Activated CD8-positive, alpha-beta memory T cell treated with anti-CD3 and anti-CD28 coated beads for 1 hour (primary cell): ENCODE results near the gene SLC25A48.

Experiments used
- DNase-seq, 2 donors: peaks; one replicate each; pipeline ENCODE4 v3.0.0-alpha.2; 2020; ENCODE audit warnings: low read depth in 1 of 2; ENCODE audit errors: extremely low read depth in 1 of 2

The SLC25A48 gene

DNA sequence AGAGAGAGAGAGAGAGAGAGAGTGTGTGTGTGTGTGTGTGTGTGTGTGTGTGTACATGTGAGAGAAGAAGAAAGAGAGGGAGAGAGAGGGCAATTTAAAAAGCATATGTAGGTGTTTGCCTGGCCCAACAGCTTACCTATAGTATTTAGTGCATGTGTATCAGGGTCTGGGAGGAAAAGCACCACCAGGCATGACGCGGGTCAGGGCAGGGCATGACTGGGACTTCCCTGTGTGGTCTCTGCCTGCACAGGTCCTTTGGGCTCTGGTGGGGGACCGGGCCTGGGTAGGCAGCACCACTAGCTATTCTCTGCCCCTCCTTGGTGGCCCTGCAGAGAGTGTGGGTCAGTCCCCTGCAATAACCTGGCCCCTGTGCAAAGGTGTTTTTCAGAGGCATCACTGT lies 45.1 kb downstream of the SLC25A48 start:
- no peak for DNase-seq

GRCh38 chr5:135880278-135880677 lies 45.8 kb downstream of the SLC25A48 start:
- DNase-seq, result no peak

- no peak for DNase-seq
Observed at GRCh38 chr5:135880801-135881200, 46.3 kb downstream of the SLC25A48 start.

DNA sequence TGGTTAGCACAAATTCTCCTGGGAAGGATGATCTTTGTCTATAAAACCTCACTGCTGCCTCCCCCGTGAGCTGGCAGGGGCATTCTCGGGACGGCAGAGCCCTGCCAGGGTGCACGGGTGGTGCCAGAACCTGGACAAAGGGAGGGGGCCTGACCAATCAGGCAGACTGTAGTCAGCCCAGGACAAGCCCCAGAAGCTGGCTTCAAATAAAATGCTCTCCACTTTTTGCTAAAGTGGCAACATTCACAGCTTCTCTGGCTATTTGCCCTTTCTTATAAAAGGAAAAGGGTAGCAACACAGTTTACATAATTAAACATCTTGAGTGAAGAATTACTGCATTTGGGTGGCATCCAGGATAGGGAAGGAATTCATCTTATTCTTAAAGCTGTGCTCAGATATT lies 46.8 kb downstream of the SLC25A48 start:
- DNase-seq, result no peak

DNA sequence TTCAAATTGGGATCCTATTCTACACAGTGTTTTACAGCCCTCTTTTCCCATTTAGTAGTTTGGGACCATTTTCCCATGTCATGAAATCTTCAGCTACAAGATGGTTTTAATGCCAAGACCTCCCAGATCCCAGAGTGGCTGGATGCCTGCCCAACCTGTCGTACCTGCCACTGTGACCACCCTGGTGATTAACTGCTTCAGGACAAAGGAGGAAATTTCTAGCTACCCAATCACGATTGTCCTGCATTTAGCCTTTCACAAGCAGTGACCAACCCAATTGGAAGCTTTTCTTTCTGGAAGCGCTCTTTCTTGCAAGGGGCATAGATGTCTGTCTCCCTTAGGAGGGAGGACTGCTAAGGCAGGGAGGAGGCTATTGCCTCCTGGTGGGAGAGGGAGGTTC lies 47.4 kb downstream of the SLC25A48 start:
- DNase-seq, result no peak

GRCh38 chr5:135883026-135883425 lies 48.6 kb downstream of the SLC25A48 start:
- no peak for DNase-seq

- DNase-seq, result no peak
Observed at GRCh38 chr5:135883441-135883840, 49.0 kb downstream of the SLC25A48 start.

- DNase-seq, result no peak
Observed at GRCh38 chr5:135885031-135885430, 50.6 kb downstream of the SLC25A48 start.

- DNase-seq, result no peak
Observed at GRCh38 chr5:135886136-135886535, 51.7 kb downstream of the SLC25A48 start.

DNA sequence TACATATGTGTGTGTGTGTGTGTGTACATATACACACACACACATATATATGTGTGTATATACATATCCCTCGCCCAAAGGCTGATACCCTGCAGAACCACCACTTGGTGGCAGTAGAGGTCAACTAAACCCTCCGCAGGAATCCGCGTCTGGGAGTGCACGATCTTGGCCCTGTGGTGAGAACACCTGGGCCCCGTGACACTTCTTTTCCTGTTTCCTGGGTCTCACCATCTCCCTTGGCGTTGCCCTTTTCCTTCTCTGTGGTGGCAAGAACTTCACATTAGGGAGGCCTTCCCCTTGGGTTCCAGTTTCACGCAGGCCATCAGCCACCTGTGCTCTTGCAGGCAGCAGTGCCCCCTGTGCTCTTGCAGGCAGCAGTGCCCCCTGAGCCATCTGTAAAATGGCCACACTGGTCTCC lies 53.0 kb downstream of the SLC25A48 start:
- DNase-seq, result peak in 1 of 2 donors; percentile 24

DNA sequence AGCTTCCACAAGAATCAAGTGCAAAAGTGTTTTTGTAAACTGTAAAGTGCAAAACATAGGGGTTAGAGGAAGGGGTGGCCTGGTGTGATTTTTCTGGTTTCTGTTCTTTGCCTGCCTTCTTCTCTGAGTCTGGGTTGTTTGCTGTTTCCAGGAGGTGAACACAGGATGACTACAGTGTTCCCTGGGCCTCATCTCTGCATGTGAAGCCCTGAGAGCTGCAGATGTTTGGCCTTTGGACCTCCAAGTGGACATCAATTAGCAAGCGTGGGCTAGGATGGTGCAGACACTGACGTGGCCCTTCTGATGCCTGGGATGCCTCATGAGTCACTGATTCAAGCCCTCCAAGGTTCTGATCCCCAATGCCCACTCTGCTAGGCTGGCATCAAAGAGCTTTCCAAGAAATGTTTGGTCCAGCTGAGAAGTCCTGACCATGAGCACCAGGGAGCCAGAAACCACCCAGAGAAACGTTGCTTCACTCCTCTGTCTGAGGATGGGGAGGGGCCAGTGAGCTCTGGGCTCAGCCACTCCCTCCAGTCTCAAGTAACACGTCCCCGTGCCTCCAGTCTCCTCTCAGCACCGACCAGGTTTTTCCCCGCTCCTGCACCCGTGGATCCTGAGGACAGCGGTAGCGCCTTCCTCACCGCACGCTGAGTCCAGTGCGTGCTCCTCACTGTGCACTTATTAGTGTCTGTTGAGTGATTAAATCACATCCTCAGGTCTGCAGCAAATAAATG lies 53.6 kb downstream of the SLC25A48 start:
- DNase-seq, result no peak

- no peak for DNase-seq
Observed at GRCh38 chr5:135890296-135890695, 55.8 kb downstream of the SLC25A48 start.

DNA sequence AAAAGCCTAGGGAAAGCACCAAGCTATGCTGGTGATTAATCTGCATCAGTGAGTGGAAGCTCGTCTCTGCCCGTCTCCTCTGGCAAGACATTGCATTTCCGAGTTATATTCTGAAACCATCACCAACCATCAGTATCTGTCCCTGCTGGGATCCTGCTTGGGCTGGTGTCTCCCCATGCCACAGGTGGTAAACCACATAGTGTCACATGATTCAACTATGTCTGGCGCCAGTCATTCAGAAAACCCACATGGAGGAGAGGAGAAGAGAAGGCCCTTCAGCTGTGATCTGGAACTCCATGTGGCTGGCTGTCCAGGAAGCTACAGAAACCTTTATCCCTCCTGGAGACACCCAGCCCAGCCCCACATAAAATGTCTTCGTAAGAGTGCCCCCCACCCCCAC lies 56.4 kb downstream of the SLC25A48 start:
- DNase-seq, result no peak

DNA sequence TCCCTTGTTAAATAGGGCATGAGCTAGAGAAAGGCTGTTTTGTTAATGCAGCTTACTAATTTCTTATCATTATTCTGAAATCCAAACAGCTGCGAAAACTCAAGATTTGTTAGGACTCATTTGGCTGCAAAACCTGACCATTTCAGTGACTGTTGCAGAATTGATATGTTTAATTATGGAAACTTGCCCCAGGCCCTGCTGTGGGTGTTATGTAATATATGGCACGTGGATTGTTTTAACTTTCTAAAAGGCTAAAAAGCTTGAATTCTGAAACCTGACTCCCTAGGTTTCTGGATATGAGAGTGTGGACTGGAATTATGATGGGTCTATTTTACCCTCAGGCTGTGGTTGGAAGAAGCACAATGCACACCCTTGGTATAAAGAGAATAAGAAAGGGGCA lies 56.8 kb downstream of the SLC25A48 start:
- no peak for DNase-seq

- DNase-seq, result no peak
Observed at GRCh38 chr5:135891791-135892190, 57.3 kb downstream of the SLC25A48 start.

DNA sequence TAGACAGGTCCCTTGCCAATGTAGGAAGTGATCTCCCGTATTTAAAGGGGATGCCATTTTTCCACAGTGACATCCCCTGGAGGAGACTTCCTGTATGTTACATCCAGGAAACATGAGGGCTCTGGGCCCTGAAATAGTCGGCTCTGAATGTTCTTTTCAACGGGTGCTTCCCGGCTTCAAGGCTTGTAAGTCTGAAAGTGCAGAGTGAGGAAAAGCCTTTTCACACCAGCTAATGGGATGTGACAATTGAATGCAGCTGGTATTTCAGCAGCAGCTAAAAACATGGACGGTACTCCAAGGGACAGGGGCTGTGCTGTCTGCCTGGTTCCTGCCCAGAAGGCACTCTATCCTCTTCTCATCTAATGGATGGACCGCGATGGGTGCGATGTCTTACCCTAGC lies 59.8 kb downstream of the SLC25A48 start:
- no peak for DNase-seq

DNA sequence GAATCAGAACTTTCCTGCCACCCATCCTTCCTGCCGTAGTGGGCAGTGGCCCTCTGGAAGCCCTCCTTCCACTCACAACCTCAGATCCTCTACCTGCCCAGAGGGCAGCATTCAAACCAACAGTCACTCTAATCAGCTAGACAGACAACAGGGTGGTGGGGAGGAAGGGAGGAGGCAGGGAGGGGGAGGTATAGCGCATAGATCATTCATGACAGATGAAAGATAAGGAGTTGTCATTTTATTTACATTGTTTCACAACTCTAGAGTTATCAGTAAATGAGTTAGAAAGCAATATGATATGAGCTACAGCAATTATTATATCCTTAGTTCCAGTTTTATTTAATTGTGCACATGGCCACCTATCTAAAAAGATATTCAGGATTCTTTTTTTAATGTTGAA lies 60.3 kb downstream of the SLC25A48 start:
- DNase-seq, result no peak

DNA sequence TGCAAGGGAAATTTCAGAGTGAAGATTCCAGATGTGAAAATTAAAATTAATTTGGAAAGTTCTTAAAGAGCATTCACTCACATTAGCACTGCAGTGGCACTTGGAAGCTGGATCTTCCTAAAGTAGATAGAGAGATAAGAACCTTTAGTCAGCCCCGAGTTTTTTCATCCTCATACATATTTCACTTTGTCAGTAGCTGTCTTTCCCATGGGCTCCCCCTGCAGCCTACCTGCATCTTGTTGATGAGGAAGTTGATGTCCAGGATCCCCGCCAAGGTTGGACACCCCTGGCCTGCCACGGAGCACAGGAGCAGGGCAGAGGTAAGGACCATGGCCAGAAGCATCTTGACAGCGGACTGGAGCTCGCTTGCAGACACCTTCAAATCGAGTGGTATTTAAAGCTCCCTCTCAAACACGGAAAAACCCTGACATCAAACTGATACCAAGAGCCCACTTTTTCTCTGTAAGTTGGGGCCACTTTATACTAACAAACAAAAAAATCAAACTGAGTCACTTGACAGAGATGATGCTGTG lies 61.1 kb downstream of the SLC25A48 start, which contains the start of gene IL9:
Gene IL9, minus strand, starts transcription at position 368 of the 533 bp plus-strand sequence. Its CDS starts 25 bp downstream, at position 343.
- no peak for DNase-seq

GRCh38 chr5:135898651-135899050 lies 64.2 kb downstream of the SLC25A48 start:
- DNase-seq, result no peak

DNA sequence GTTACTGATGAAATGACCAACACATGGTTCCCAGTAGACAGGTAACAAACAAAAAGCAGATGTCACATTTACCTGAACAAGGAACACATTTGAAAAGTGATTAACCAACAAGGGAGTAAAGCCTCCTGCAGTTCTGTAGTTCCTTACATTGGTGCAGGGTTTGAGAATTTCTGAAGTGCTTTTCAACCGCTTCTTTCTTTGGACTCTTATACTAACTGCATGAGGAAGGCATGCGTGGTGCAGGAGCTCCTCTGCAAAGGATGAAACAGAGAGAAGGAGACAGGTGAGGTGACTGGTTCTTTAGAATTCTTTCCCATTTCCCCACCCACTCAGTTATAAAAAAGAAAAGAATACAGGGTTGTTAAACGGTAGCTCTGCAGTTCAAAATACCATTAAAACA lies 65.8 kb downstream of the SLC25A48 start:
- no peak for DNase-seq

- DNase-seq, result no peak
Observed at GRCh38 chr5:135901633-135902032, 67.2 kb downstream of the SLC25A48 start.

DNA sequence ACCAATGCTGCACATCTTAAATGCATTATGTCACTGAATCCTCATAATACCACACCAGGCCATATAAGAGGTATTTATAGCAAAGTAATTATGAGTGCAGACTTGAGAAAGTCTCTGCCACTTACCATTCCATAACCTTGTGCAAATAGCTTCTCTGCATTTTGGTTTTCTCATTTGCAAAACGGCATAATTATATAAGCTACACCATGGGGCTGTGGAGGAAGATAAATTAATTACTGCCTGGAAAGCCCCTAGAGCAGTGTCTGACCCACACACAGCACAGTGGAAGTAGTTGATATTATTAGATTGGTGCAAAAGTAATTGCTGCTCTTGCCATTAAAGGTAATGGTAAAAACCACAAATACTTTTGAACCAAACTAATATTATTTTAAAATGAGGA lies 70.7 kb downstream of the SLC25A48 start:
- DNase-seq, result no peak
